ENCODE results near the gene ESRRB.

- TF ChIP-seq RAD21 (IDR thresholded peaks at IDR 0.05; ENCODE audit: low read depth), result no peak
- no peak for TF ChIP-seq MAX (IDR thresholded peaks at IDR 0.05)
- TF ChIP-seq TCF12 (IDR thresholded peaks at IDR 0.05; ENCODE audit: low read depth), result no peak
- no peak for TF ChIP-seq TAF1 (IDR thresholded peaks at IDR 0.05; ENCODE audit: low read depth)
- TF ChIP-seq NFIC (IDR thresholded peaks at IDR 0.05), result no peak
- TF ChIP-seq EP300 (IDR thresholded peaks at IDR 0.05; ENCODE audit: borderline replicate concordance), result no peak
- TF ChIP-seq CEBPB (IDR thresholded peaks at IDR 0.05), result no peak
- TF ChIP-seq TEAD4 (IDR thresholded peaks at IDR 0.05), result no peak
- no peak for TF ChIP-seq USF1 (IDR thresholded peaks at IDR 0.05)
- TF ChIP-seq EGR1 (IDR thresholded peaks at IDR 0.05), result no peak
- no peak for TF ChIP-seq REST (IDR thresholded peaks at IDR 0.05; ENCODE audit: low read depth)
- TF ChIP-seq YY1 (IDR thresholded peaks at IDR 0.05; ENCODE audit: low read depth), result no peak
- TF ChIP-seq CREB1 (IDR thresholded peaks at IDR 0.05; ENCODE audit: low read depth), result no peak
Observed at GRCh38 chr14:76500480-76500879, 124.5 kb downstream of the ESRRB start.
